ENCODE data around the gene INSL6.

DNA sequence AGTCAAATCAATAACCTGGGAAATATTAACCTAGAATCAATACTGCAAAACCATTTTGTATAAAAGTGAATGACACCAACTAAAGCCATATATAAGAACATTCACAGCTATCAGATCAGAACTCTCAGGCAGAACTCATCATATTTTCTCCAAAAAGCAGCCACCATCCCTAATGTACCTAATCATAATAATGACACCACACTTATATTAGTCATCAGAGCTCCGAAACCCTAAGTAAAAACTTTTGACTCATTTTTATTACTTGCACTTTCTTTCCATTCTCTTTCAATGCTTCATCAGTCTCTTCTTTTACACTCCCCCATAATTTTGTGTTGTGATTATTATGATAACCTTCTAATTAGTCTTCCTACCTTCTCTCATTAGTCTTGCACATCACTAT lies 45.3 kb downstream of the INSL6 start:
- TF ChIP-seq CTCF (conservative IDR thresholded peaks at IDR 0.05 in 1 of 2, IDR thresholded peaks at IDR 0.05 in 1 of 2; ENCODE audit: low read depth in 1 of 2, low read length in 2 of 2) (no peak), EZH2 (IDR thresholded peaks at IDR 0.05; ENCODE audit: low read length, missing control alignments) (no peak)

Data from fibroblast of lung (primary cell).